ENCODE measurements around the gene ESRRG.

Gene ESRRG

GRCh38 chr1:216476341-216476740 is 246.9 kb downstream of the ESRRG start:
- Histone ChIP-seq H3K4me3 (ENCODE audit: insufficient read depth, low read length, poor library complexity, severe bottlenecking) (no peak overlapping the region), H2AFZ (ENCODE audit: low read depth, low read length, severe bottlenecking) (no peak overlapping the region), H3K4me2 (ENCODE audit: low read depth, low read length, poor library complexity, severe bottlenecking) (no peak overlapping the region), H3F3A (ENCODE audit: insufficient read depth) (no peaks in the 10 kb centered on the region), H3K27me3 (ENCODE audit: low read length) (no peaks in the 10 kb centered on the region), H3K9me2 (replicated peaks; ENCODE audit: insufficient read depth, low read length) (no peaks in the 10 kb centered on the region), H3K27ac (ENCODE audit: low read depth, low read length) (no peak overlapping the region), H3K79me2 (ENCODE audit: insufficient read depth, low read length) (no peaks in the 10 kb centered on the region), H3K9me3 (ENCODE audit: insufficient read depth, low read length) (no peaks in the 10 kb centered on the region), H3K36me3 (ENCODE audit: low read length) (no peaks in the 10 kb centered on the region), H4K20me1 (ENCODE audit: low read depth, low read length) (no peaks in the 10 kb centered on the region), H3K9ac (ENCODE audit: low read length) (no peak overlapping the region)
- TF ChIP-seq CTCF (IDR thresholded peaks at IDR 0.05; ENCODE audit: insufficient read depth, low read length, poor library complexity, severe bottlenecking) (no peak), EZH2phosphoT487 (conservative IDR thresholded peaks at IDR 0.05; ENCODE audit: low read length) (no peak)

- no peak overlapping the region for H2AFZ ChIP-seq (ENCODE audit: low read depth, low read length, severe bottlenecking)
These were observed 247.5 kb downstream of the ESRRG start for GRCh38 chr1:216475659-216476276.

GRCh38 chr1:216466162-216466801 is 256.9 kb downstream of the ESRRG start:
- no peak overlapping the region for H3K4me3 ChIP-seq (ENCODE audit: insufficient read depth, low read length, poor library complexity, severe bottlenecking)
- H3K9ac ChIP-seq (ENCODE audit: low read length), result no peak overlapping the region
- no peaks in the 10 kb centered on the region for H3K27me3 ChIP-seq (ENCODE audit: low read length)
- no peaks in the 10 kb centered on the region for H3F3A ChIP-seq (ENCODE audit: insufficient read depth)
- no peak for TF ChIP-seq EZH2phosphoT487 (conservative IDR thresholded peaks at IDR 0.05; ENCODE audit: low read length)
- TF ChIP-seq CTCF (IDR thresholded peaks at IDR 0.05; ENCODE audit: insufficient read depth, low read length, poor library complexity, severe bottlenecking), result no peak
- H2AFZ ChIP-seq (ENCODE audit: low read depth, low read length, severe bottlenecking), result no peak overlapping the region
- no peaks in the 10 kb centered on the region for H3K9me3 ChIP-seq (ENCODE audit: insufficient read depth, low read length)
- H3K9me2 ChIP-seq (replicated peaks; ENCODE audit: insufficient read depth, low read length), result no peaks in the 10 kb centered on the region
- H3K27ac ChIP-seq (ENCODE audit: low read depth, low read length), result no peak overlapping the region
- H3K79me2 ChIP-seq (ENCODE audit: insufficient read depth, low read length), result no peaks in the 10 kb centered on the region
- no peaks in the 10 kb centered on the region for H3K36me3 ChIP-seq (ENCODE audit: low read length)
- no peaks in the 10 kb centered on the region for H4K20me1 ChIP-seq (ENCODE audit: low read depth, low read length)
- H3K4me2 ChIP-seq (ENCODE audit: low read depth, low read length, poor library complexity, severe bottlenecking), result no peak overlapping the region

More at GRCh38 chr1:216475659-216476276, 247.5 kb downstream of the ESRRG start:
- no peaks in the 10 kb centered on the region for H3K9me3 ChIP-seq (ENCODE audit: insufficient read depth, low read length)
- no peaks in the 10 kb centered on the region for H3K36me3 ChIP-seq (ENCODE audit: low read length)
- H4K20me1 ChIP-seq (ENCODE audit: low read depth, low read length), result no peaks in the 10 kb centered on the region
- no peak overlapping the region for H3K9ac ChIP-seq (ENCODE audit: low read length)
- TF ChIP-seq EZH2phosphoT487 (conservative IDR thresholded peaks at IDR 0.05; ENCODE audit: low read length), result no peak
- TF ChIP-seq CTCF (IDR thresholded peaks at IDR 0.05; ENCODE audit: insufficient read depth, low read length, poor library complexity, severe bottlenecking), result no peak
- H3F3A ChIP-seq (ENCODE audit: insufficient read depth), result no peaks in the 10 kb centered on the region
- no peak overlapping the region for H3K27ac ChIP-seq (ENCODE audit: low read depth, low read length)
- no peaks in the 10 kb centered on the region for H3K27me3 ChIP-seq (ENCODE audit: low read length)
- H3K9me2 ChIP-seq (replicated peaks; ENCODE audit: insufficient read depth, low read length), result no peaks in the 10 kb centered on the region
- H3K4me2 ChIP-seq (ENCODE audit: low read depth, low read length, poor library complexity, severe bottlenecking), result no peak overlapping the region
- no peak overlapping the region for H3K4me3 ChIP-seq (ENCODE audit: insufficient read depth, low read length, poor library complexity, severe bottlenecking)
- no peaks in the 10 kb centered on the region for H3K79me2 ChIP-seq (ENCODE audit: insufficient read depth, low read length)
